ENCODE data around the gene GALNT7. TPM values are rescaled to one million over a fixed set of nuclear protein-coding genes. Genes with fewer than 3 reads are reported as not detected.

Gene GALNT7
- total RNA-seq, 1 experiment from 2014 or later: 51.6 TPM

DNA sequence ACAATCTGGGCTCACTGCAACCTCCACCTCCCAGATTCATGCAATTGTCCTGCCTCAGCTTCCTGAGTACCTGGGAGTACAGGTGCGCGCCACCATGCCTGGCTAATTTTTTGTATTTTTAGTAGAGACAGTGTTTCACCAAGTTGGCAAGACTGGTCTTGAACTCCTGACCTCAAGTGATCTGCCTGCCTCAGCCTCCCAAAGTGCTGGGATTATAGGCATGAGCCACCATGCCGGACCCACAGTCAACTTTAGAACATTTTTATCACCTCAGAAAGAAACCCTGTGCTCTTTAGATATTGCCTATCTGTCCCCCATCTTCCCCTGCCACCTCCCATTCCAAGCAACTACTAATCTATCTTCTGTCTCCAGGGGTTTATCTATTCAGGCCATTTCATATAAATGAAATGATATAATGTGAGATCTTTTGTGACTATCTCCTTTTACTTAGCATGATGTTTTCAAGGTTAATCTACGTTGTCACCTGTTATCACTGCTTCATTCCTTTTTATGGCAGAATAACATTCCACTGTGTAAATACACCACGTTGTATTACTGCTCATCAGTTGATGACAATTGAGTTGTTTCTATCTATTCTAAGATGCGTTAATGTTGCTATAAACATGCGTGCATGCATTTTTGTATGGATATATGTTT lies 44.3 kb upstream of the GALNT7 start:
- DNase-seq: no peak
- no peak overlapping the region for H3K27ac Mint-ChIP-seq (ENCODE audit: unreplicated experiment)
- H3K4me1 Mint-ChIP-seq (ENCODE audit: low read depth, unreplicated experiment): peaks cover 9% of the 10 kb centered on the region
- CTCF ChIA-PET: no interaction called here
- H3K9me3 Mint-ChIP-seq (ENCODE audit: low read depth, unreplicated experiment): no peaks in the 10 kb centered on the region
- no peak overlapping the region for H3K4me3 Mint-ChIP-seq (ENCODE audit: low read depth, unreplicated experiment)
- no TSS peak for BruUV-seq (replicated peaks)
- H3K36me3 Mint-ChIP-seq (ENCODE audit: insufficient read depth, unreplicated experiment): no peaks in the 10 kb centered on the region
- no peaks in the 10 kb centered on the region for H3K27me3 Mint-ChIP-seq (ENCODE audit: unreplicated experiment)
- TF ChIP-seq CTCF (IDR thresholded peaks at IDR 0.05; ENCODE audit: unreplicated experiment): no peak
- intact Hi-C loops (cut with micrococcal nuclease; ENCODE audit: unreplicated experiment): no loop called here

DNA sequence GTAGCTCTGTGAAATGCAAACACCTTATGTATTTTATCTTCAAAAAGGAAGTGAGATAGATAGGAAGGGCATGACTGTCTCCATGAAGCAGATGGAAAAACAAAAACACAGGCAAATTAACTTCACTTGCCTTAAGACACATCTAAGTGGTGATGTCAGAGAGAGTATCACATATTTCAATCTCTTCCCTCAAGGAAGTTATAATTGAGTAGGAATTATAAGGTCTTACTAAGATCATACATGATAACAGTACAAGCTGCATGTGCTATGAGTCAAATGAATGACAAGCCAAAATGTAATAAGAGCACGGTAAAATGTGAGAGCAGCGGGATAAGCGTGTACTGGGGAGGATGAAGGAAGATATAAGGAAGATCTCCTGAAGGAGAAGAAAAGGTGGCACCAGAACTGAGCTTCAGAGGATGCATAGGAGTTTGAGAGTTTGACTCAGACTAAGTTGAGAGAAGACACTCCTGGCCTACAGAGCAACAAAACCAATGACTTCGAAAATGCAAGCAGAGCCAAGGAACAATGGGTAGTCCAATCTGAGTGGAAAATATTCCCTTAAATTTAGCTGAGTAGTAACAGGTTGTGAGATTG lies 43.3 kb upstream of the GALNT7 start:
- no peak for TF ChIP-seq CTCF (IDR thresholded peaks at IDR 0.05; ENCODE audit: unreplicated experiment)
- Mint-ChIP-seq H3K4me1 (ENCODE audit: low read depth, unreplicated experiment) (peaks cover 9% of the 10 kb centered on the region), H3K27me3 (ENCODE audit: unreplicated experiment) (no peaks in the 10 kb centered on the region), H3K9me3 (ENCODE audit: low read depth, unreplicated experiment) (no peaks in the 10 kb centered on the region), H3K36me3 (ENCODE audit: insufficient read depth, unreplicated experiment) (no peaks in the 10 kb centered on the region), H3K27ac (ENCODE audit: unreplicated experiment) (no peak overlapping the region), H3K4me3 (ENCODE audit: low read depth, unreplicated experiment) (no peak overlapping the region)
- BruUV-seq (replicated peaks): no TSS peak
- CTCF ChIA-PET: interaction anchor here (0.6 kb wide), 1 partner anchor 41 kb away, joined by 6 read pairs; no protein-coding TSS in a partner anchor
- DNase-seq: no peak
- intact Hi-C loops (cut with micrococcal nuclease; ENCODE audit: unreplicated experiment): no loop called here

GRCh38 chr4:173128199-173128890 lies 40.3 kb upstream of the GALNT7 start:
- Mint-ChIP-seq H3K27me3 (ENCODE audit: unreplicated experiment) (no peaks in the 10 kb centered on the region), H3K27ac (ENCODE audit: unreplicated experiment) (no peak overlapping the region), H3K4me3 (ENCODE audit: low read depth, unreplicated experiment) (no peak overlapping the region), H3K9me3 (ENCODE audit: low read depth, unreplicated experiment) (no peaks in the 10 kb centered on the region), H3K4me1 (ENCODE audit: low read depth, unreplicated experiment) (no peaks in the 10 kb centered on the region), H3K36me3 (ENCODE audit: insufficient read depth, unreplicated experiment) (no peaks in the 10 kb centered on the region)
- CTCF ChIA-PET: no interaction called here
- DNase-seq: no peak
- intact Hi-C loops (cut with micrococcal nuclease; ENCODE audit: unreplicated experiment): no loop called here
- no peak for TF ChIP-seq CTCF (IDR thresholded peaks at IDR 0.05; ENCODE audit: unreplicated experiment)
- no TSS peak for BruUV-seq (replicated peaks)

GRCh38 chr4:173130687-173131086 lies 37.9 kb upstream of the GALNT7 start:
- H3K27me3 Mint-ChIP-seq (ENCODE audit: unreplicated experiment): no peaks in the 10 kb centered on the region
- H3K9me3 Mint-ChIP-seq (ENCODE audit: low read depth, unreplicated experiment): no peaks in the 10 kb centered on the region
- H3K4me3 Mint-ChIP-seq (ENCODE audit: low read depth, unreplicated experiment): no peak overlapping the region
- no peaks in the 10 kb centered on the region for H3K4me1 Mint-ChIP-seq (ENCODE audit: low read depth, unreplicated experiment)
- DNase-seq: no peak
- no peak overlapping the region for H3K27ac Mint-ChIP-seq (ENCODE audit: unreplicated experiment)
- H3K36me3 Mint-ChIP-seq (ENCODE audit: insufficient read depth, unreplicated experiment): no peaks in the 10 kb centered on the region
- intact Hi-C loops (cut with micrococcal nuclease; ENCODE audit: unreplicated experiment): no loop called here
- CTCF ChIA-PET: no interaction called here
- no TSS peak for BruUV-seq (replicated peaks)
- no peak for TF ChIP-seq CTCF (IDR thresholded peaks at IDR 0.05; ENCODE audit: unreplicated experiment)

Data from Calu3 (cell line).